ENCODE measurements around the gene SCRN2.

SCRN2 gene

DNA sequence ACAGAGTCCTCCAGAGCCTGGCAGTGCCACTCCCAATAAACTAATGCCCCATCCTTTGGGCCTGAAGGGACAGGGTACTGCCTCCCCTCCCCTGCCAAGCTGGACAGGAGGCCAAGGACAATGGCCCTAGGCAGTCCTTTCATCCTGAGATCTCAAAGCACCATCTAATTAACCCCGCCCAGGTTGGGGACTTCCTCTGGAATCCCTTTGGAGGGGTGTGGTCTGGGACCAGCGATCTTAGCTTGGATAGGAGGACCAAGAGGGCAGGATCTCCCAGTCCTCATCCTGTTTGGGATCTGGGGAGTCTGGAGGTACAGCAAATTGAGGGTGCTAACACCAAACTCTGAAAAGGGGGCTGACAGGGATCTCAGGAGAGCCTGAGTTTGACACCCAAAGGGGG is 28.0 kb upstream of the SCRN2 start:
- H3K4me3 ChIP-seq (ENCODE audit: low read depth, low read length) = no peak overlapping the region
- TF ChIP-seq, protein P1, sequence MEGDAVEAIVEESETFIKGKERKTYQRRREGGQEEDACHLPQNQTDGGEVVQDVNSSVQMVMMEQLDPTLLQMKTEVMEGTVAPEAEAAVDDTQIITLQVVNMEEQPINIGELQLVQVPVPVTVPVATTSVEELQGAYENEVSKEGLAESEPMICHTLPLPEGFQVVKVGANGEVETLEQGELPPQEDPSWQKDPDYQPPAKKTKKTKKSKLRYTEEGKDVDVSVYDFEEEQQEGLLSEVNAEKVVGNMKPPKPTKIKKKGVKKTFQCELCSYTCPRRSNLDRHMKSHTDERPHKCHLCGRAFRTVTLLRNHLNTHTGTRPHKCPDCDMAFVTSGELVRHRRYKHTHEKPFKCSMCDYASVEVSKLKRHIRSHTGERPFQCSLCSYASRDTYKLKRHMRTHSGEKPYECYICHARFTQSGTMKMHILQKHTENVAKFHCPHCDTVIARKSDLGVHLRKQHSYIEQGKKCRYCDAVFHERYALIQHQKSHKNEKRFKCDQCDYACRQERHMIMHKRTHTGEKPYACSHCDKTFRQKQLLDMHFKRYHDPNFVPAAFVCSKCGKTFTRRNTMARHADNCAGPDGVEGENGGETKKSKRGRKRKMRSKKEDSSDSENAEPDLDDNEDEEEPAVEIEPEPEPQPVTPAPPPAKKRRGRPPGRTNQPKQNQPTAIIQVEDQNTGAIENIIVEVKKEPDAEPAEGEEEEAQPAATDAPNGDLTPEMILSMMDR (IDR thresholded peaks at IDR 0.05; ENCODE audit: borderline replicate concordance, insufficient read depth, low read depth, low read length) = no peak

DNA sequence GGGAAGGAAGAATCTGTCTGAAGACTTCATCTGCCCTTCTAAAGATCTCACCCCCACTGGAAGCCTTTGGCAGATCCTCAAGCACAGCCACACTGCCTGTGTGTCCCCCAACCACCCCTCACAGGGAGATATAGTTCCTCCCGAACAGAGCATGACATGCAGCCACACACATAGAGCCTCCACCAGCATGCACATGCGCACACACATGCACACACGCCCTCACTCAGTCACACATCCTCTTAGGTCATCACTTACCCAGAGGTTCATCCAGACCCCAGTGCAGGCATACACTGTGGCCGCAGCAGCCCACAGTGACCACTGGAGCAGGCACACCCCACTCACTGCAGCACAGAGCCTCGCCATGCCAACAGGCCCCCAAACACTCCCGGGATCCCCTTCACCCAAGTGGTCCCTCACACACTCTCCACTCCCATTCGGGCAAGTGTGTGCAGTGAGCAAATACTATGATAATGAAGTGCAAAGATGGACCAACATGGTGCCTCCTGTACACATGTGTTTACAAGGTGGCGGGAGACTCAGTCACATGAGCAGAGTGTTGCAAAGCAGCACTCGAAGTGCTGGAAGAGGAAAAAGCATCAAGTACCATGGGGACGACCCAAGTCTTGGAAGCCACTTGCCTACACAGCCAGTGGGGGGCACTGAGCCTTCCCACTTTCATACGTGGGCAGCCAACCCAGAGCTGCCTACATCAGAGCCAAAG is 26.9 kb upstream of the SCRN2 start:
- no peak overlapping the region for H3K4me3 ChIP-seq (ENCODE audit: low read depth, low read length)
- TF ChIP-seq, protein P1 (IDR thresholded peaks at IDR 0.05; ENCODE audit: borderline replicate concordance, insufficient read depth, low read depth, low read length) = 0 out of 2 replicates have a peak, but pooled peaks have one; percentile 1

DNA sequence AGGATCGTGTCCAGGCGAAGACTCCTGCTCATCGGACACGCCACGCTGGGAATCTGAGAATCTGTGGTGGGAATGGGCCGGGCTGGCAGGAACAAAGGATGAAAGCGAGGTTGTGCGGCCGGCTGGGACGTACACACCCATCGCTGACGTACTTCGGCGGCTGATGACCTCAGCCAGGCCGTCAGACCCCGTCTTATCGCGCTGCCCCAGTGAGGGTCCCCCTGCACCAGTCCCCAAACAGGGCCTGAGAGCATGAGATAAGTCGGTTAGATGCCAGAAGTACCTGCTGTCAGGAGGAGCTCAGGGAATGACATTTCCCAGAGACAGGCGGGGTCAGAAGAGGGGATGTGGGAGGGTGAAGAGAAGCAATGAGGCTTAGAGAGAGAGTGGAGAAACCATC is 25.9 kb upstream of the SCRN2 start:
- TF ChIP-seq, protein P1 (IDR thresholded peaks at IDR 0.05; ENCODE audit: borderline replicate concordance, insufficient read depth, low read depth, low read length) = no peak
- no peak overlapping the region for H3K4me3 ChIP-seq (ENCODE audit: low read depth, low read length)

DNA sequence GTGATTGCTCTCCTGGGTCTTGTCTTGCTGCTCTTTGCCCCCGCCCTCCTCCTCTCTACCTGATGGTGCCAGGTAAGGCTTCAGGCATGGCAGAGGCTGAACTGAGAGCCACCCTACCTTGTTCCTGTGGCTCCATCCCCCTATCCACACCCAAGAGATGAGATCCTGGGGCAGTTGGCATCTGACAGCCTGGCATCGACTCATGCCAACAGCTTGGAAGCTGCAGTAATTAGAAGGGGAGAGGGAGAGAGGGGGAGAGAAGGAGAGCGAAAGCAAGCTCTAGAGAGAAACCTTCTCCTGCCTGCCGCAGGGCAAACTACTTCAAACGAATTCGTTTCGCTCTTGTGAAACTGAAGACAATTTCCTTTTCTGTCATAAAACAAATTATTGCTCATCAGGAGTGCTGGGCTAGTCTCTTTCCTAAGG is 23.7 kb upstream of the SCRN2 start:
- no peak overlapping the region for H3K4me3 ChIP-seq (ENCODE audit: low read depth, low read length)

DNA sequence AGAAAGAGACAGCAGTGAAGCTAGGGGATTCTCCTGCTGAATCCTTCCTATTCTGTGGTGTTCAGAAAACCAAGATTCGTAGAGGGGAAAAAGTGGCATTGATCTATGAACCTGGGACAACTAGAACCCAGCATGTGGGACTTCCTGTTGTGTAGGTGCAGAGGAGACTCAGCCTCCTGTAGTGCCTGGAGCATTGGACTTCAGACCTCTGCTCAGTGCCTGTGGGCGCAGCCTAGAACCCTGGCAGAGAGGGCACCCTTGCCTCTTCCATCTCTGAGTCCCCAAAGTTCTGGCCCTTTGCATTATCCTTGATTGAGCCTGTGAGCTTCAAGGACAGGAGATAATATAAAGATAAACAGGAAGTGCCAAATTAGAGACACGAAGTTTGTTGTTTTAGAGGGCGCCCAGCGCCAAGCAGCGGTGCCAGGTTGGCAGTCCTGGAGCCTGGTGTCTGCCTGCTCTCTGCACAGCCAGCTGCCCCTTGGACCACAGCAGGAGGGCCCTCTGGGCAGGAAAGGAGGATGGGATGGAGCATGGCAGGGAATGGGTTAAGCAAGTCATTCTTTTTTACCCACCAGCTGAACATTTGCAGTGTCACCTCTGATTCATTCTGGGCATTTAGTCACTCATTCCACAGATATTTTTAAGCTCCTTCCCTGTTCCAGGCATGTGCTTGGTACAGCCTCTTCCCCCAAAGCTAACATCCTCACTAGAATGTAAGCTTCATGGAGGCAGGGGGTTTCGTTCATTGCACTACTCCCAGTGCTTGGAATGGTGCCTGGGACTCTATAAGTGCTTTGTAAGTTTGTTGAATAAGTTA is 21.8 kb upstream of the SCRN2 start:
- TF ChIP-seq, protein P1 (IDR thresholded peaks at IDR 0.05; ENCODE audit: borderline replicate concordance, insufficient read depth, low read depth, low read length) = no peak
- no peak overlapping the region for H3K4me3 ChIP-seq (ENCODE audit: low read depth, low read length)

More for the DNA sequence above, 23.7 kb upstream of the SCRN2 start:
- TF ChIP-seq, protein P1 (IDR thresholded peaks at IDR 0.05; ENCODE audit: borderline replicate concordance, insufficient read depth, low read depth, low read length) = no peak

DNA sequence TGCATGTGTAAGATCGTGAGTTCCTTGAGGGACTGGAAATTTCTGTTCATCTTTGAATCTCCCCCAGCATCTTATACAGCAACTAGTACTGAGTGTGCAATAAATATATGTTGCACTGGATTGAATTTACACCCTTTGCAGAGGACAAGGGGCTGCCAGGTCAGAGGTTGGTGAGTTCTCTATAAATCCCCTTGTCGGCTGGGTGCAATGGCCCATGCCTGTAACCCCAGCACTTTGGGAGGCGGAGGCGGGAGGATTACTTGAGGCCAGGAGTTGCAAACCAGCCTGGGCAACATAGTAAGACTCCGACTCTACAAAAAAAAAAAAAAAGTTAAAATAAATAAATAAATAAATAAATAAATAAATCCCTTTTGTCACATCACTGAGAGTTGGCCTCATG is 19.3 kb upstream of the SCRN2 start:
- H3K4me3 ChIP-seq (ENCODE audit: low read depth, low read length) = no peak overlapping the region
- TF ChIP-seq, protein P1 (IDR thresholded peaks at IDR 0.05; ENCODE audit: borderline replicate concordance, insufficient read depth, low read depth, low read length) = no peak

All from GM12875 (cell line).